Measurements from ENCODE around the gene DTX4.

DTX4 gene

DNA sequence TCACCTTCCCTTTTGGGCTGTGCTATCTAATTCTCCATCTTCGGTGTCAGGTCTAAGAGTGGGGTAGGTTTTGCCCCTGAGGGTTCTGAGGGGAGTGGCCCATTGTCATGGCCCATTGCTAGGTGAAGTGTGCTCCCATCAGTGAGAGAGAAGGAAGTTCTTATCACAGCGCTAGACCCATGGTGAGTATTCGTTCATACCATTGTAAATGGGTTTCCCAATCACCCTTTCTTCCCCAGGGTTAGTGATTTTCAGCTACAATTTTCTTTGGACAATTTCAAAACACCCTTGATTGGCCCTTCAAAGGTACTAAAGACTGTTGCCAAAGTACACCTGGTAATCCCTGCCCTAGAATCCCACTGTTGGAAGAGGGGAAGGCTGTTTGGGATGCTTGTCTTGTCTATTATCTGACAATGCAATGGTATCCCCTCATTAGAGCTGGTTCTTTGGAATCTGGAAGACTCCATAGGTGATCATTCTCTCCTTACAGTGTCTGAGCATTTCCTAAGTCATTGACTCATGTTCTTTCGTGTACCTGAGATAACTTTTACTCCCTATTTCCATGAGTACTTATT lies 20.6 kb downstream of the DTX4 start:
- DNase-seq (ENCODE audit: low read depth), result no peak

GRCh38 chr11:59193587-59194130 lies 21.7 kb downstream of the DTX4 start:
- no peak for DNase-seq (ENCODE audit: low read depth)

- DNase-seq (ENCODE audit: low read depth), result no peak
Measured at GRCh38 chr11:59195586-59195985, 23.7 kb downstream of the DTX4 start.

- no peak for DNase-seq (ENCODE audit: low read depth)
Measured at GRCh38 chr11:59196777-59197176, 24.8 kb downstream of the DTX4 start.

GRCh38 chr11:59197991-59198390 lies 26.1 kb downstream of the DTX4 start:
- no peak for DNase-seq (ENCODE audit: low read depth)

- no peak for DNase-seq (ENCODE audit: low read depth)
Measured at GRCh38 chr11:59198726-59199125, 26.8 kb downstream of the DTX4 start.

DNA sequence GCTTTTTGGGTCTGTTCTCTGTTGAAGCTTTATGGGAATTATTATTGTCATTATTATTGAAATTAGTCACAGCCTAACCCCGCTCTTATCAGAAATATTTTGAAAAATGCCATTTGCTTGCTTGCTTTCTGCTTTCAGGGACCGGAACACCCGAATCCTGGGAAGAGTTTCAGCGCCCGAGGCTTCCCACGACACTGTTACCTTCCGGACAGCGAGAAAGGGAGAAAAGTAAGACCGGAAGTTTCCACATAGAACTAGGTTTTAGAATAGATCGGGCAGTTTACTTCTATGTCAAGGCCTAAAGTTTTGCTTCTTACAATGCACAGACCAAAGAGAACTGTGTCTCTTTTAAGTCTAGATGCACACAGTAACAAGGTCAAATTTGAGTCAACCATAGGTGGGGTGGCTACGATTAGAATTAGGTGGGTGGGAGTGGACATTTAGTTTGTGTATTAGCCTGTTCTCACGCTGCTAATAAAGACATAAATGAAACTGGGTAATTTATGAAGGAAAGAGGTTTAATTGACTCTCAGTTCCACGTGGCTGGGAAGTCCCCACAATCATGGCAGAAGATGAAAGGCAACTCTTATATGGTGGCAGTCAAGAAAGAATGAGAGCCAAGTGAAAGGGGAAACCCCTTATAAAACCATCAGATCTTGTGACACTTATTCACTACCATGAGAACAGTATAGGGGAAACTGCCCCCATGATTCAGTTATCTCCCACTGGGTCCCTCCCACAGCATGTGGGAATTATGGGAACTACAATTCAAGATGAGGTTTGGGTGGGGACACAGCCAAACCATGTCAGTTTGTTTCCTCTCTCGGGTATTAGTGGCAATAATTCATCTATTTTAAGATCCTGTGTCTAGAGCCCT lies 27.9 kb downstream of the DTX4 start:
- no peak for DNase-seq (ENCODE audit: low read depth)

GRCh38 chr11:59200423-59200746 lies 28.5 kb downstream of the DTX4 start:
- DNase-seq (ENCODE audit: low read depth), result no peak

- DNase-seq (ENCODE audit: low read depth), result no peak
Measured at GRCh38 chr11:59201353-59201752, 29.4 kb downstream of the DTX4 start.

GRCh38 chr11:59204746-59205145 lies 32.8 kb downstream of the DTX4 start:
- no peak for DNase-seq (ENCODE audit: low read depth)

DNA sequence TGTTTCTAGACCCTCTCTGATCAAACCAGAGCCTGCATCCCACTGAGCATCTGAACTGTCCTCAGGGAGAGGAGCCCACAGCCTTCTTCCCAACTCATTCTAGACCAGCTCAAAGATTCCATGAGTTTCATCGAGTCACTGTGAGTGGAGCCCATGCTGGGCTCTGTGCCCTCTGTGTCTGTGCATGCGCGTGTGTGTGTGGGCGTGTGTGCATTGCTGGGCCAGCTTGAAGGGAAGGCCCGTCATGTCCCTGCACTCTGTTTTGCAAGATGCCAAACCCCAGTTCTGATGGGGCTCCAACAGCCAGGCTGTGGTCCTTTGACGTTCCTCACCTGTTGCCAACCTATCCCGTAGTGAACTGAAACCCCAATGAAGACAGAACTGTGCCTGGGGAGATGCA lies 33.7 kb downstream of the DTX4 start:
- DNase-seq (ENCODE audit: low read depth), result no peak

- DNase-seq (ENCODE audit: low read depth), result no peak
Measured at GRCh38 chr11:59206635-59207034, 34.7 kb downstream of the DTX4 start.

- DNase-seq (ENCODE audit: low read depth), result no peak
Measured at GRCh38 chr11:59207988-59208451, 36.1 kb downstream of the DTX4 start.

GRCh38 chr11:59208956-59209355 lies 37.0 kb downstream of the DTX4 start:
- no peak for DNase-seq (ENCODE audit: low read depth)

DNA sequence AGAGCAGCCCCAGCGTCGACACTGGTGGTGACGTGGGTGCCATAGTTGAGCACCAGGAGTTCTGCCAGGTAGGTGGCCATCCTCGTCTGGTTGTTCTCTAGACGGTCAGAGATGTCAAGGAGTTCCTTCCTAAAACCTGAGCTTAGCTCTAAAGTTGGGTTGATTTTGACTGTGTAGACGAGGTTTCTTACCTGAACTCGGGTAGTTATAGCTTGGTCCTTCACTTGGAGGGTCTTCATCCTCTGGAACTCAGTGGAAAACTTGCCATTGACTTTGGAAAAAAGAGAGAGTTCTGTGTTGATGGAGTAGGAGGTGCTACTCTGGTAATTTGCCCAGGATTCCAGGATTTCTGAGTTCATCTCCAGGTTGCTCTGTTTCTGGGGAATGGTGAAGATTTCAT lies 40.3 kb downstream of the DTX4 start:
- DNase-seq (ENCODE audit: low read depth), result no peak

DNA sequence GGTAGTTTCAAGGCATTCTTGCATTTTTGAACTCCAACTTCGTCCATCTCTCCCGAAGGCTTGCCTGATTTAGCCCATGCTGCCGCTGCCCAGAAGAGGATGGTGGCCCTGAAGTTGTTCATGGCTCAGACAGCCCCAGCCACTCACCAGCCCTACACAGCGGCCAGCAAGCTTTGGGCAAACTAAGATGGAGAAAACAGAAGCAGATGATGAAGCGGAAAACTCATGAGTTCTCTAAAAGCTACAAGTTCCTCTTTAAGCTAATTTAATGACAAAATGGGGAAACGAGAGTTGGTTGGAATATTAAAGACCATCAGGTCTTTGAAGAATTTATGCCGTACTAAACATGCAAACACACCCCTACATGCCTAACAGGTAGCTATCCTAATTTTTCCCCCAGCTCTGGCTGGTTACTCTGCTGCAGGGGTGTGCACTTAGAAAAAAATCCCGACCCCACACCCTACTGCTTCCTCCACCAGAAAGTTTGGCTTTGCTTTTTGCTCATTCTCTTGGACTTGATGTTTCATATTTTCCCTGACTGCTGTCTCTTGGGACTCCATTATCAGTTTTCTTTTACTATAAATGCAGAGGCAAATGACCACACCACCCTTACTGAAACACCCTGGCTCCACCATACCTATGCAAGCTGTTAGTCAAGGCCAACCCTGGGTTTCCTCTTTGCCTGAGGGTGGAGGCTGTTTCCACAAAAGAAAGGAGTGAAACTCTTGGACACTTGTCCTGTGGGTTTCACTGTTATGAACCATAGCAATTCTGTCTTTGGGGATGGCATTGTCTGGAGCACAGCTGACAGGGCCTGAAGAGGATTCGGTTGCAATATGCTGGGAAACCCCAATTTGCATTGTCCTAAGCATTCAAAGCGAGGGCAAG lies 41.1 kb downstream of the DTX4 start, which contains the start of gene MPEG1:
MPEG1 (minus strand) TSS at position 184 of the 888 bp plus-strand sequence; CDS start at position 122, 62 bp downstream.
- no peak for DNase-seq (ENCODE audit: low read depth)

DNA sequence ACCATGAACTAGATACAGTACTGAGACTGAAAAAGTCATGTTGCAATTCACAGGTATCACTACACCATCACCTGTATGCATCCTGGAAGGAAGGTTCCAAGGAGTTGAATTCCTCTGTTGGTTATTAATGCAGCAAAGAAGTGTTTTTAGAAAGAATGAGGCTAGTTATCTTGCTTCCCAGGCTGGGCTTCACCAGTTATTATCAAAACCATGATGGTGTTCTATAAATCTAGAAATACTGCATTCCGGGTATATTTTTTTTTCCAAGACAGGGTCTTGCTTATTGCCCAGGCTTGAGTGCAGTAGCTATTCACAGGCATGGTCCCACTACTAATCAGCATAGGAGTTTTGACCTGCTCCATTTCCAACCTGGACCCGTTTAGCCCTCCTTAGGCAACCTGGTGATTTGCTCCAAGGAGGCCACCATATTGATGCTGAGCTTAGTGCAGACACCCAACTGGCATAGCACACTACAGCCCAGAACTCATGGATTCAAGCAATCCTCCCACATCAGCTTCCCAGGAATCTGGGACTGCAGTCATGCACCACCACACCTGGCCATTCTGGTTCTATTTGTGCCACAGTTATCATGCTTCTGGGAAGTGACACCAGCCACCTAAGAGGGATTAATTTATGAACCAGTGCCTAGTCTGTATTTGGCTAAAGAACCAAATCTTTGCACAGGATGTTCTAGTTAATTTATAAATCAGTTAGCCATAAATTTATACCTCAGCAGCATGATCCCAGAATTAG lies 42.4 kb downstream of the DTX4 start:
- DNase-seq (ENCODE audit: low read depth), result no peak

DNA sequence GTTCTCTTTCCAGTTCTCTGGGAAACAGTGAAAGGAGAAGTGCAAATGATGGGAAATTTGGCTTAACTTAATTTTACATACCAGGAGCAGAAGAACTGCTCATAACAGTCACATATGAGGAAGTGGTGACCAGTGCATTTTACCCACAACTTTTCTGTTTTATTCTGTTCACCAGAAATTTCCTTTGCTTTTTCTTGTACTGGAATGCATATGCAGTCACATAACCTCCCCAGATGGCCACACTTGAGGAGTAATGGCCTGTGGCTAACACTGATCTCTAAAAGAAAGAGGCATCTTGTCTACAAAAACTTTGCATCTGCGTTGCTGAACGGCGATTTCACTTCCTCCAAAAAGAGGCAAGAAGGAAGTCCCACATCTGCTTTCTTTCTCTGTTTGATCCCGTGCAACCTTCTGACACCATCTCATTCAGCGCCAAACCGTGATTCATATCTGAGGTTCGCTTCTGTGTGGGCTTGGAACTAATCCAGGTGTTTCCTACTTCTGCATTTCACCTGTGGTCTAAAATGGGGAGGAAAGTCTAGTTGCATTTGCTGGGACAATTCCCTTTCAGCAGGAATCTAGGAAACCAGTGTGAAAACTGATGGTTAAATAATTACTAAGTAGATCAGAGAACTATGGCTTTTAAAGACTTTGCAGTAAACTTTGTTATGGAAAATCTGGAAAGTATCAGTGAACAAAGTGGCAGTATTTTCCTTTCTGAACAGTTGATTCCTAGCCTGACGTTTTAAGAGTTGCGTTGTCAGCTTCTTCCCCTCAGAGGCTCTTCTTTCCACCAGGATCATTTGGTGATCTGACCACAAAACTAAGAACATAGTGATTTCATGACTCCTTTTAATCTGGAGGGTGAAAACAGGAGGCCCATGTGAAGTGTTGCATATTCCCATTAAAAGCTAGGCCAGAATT lies 45.0 kb downstream of the DTX4 start:
- no peak for DNase-seq (ENCODE audit: low read depth)

DNA sequence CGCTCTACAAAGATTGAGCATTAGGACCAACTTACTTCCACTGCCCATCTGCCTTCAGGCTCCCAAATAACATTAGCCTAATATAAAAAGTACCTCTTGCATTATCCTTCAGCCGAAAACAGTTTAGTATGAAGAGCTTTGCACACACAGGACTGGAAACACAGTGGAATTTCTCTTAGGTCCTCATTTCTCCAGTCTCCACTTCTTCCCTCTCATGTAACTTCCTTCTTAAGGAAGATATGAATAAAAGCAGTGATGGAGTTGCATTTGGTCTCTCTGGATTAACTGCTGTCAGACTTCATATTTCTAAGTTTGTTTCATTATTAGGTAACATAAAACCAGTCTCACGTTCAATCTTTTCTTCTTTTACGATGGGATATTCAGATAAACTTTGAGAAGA lies 46.4 kb downstream of the DTX4 start:
- DNase-seq (ENCODE audit: low read depth), result no peak

GRCh38 chr11:59218893-59219292 lies 47.0 kb downstream of the DTX4 start:
- DNase-seq (ENCODE audit: low read depth), result no peak

DNA sequence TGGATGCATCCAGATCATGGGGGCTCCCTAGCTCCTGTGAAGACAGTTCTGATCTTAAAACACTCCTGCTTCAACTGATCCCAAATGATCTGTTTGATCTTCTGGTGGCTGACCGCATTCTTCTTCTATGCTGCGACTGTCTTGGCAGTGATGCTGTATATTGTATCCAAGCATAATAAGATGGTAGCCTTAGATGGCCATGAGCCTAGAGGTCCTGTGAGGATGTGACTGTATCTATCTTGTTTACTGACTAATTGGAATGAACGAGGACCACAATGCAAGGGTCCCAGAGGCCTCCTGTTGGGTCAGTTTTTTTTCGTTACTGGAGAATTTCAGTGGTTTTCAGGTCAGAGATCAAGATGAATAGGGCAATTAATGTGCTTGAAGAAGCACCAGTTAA lies 47.9 kb downstream of the DTX4 start:
- DNase-seq (ENCODE audit: low read depth), result no peak
